Measurements from ENCODE around the gene CYFIP2.

DNA sequence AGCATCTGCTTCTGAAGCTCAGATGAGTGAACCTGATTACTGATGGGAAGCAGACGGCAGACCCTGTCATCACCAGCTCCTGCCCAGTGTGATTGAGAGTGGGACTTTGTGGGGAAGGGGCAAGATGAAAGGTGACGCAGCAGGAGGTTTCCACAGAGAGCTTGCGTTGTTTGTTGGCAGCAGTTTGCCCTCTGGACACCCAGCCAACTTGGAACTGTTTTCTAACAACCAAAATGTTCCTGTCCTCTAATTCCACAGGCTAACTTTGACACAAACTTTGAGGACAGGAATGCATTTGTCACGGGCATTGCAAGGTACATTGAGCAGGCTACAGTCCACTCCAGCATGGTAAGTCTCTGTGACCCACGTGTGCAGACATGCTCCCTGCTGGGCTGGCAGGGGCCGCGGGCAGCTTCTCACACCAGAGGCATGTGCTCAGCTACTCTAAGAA is 20.9 kb downstream of the CYFIP2 start:
- TF ChIP-seq CTCF (IDR thresholded peaks at IDR 0.05; ENCODE audit: insufficient read depth, low read length) (no peak), POLR2AphosphoS5 (IDR thresholded peaks at IDR 0.05; ENCODE audit: low read depth) (no peak)

All from HL-60 (cell line).